MM.1S (cell line): ENCODE results near the gene IL37.
"Not testable (repeated sequence)": the region's sequence is repeated elsewhere in the genome, so short reads cannot be mapped to it uniquely, and the experiment has no call there.

Source experiments
- DNase-seq: peaks from one replicate; pipeline ENCODE4 v3.0.0-alpha.2; 2015
- H2AFZ ChIP-seq: fragments of 300-600 bp; sonication (generic); 2 replicates; pipeline ENCODE4 v1.6.0; 2016; ENCODE audit warnings: antibody characterized with exemption, low read length
- H3F3A ChIP-seq: fragments of 300-600 bp; sonication (generic); 2 replicates; pipeline ENCODE4 v1.6.1; 2016; ENCODE audit warnings: mild to moderate bottlenecking, antibody characterized with exemption, low read length, moderate library complexity, mixed read lengths; ENCODE audit not compliant: insufficient read depth
- H3K27ac ChIP-seq: fragments of 300-600 bp; sonication (generic); 2 replicates; pipeline ENCODE4 v1.5.1; 2016; ENCODE audit warnings: mild to moderate bottlenecking, low read length
- H3K27me3 ChIP-seq: fragments of 300-600 bp; sonication (generic); replicated peaks from 2 replicates; pipeline ENCODE4 v1.6.0; 2016; ENCODE audit warnings: low read length; ENCODE audit not compliant: insufficient read depth
- H3K36me3 ChIP-seq: fragments of 300-600 bp; sonication (generic); replicated peaks from 2 replicates; pipeline ENCODE4 v1.6.1; 2016; ENCODE audit warnings: mild to moderate bottlenecking, low read length, mixed read lengths; ENCODE audit not compliant: insufficient read depth
- H3K4me1 ChIP-seq: fragments of 300-600 bp; sonication (generic); 2 replicates; pipeline ENCODE4 v1.6.1; 2016; ENCODE audit warnings: low read length, mixed read lengths
- H3K4me2 ChIP-seq: fragments of 300-600 bp; sonication (generic); 2 replicates; pipeline ENCODE4 v1.6.0; 2016; ENCODE audit warnings: low read depth, low read length
- H3K4me3 ChIP-seq: fragments of 300-600 bp; sonication (generic); 2 replicates; pipeline ENCODE4 v1.5.1; 2016; ENCODE audit warnings: low read length, mixed read lengths
- H3K79me2 ChIP-seq: fragments of 300-600 bp; sonication (generic); 2 replicates; pipeline ENCODE4 v1.6.1; 2016; ENCODE audit warnings: mixed run types, low read length, mixed read lengths
- H3K9ac ChIP-seq: fragments of 300-600 bp; sonication (generic); 2 replicates; pipeline ENCODE4 v1.6.1; 2016; ENCODE audit warnings: low read length, mixed read lengths
- H3K9me2 ChIP-seq: fragments of 300-600 bp; sonication (generic); replicated peaks from 2 replicates; pipeline ENCODE4 v1.6.1; 2016; ENCODE audit warnings: mild to moderate bottlenecking, low read length, mixed read lengths; ENCODE audit not compliant: insufficient read depth
- H3K9me3 ChIP-seq: fragments of 300-600 bp; sonication (generic); replicated peaks from 2 replicates; pipeline ENCODE4 v1.6.1; 2016; ENCODE audit warnings: mild to moderate bottlenecking, low read length, mixed read lengths; ENCODE audit not compliant: insufficient read depth
- H4K20me1 ChIP-seq: fragments of 300-600 bp; sonication (generic); 2 replicates; pipeline ENCODE4 v1.6.1; 2016; ENCODE audit warnings: mild to moderate bottlenecking, low read length, moderate library complexity, mixed read lengths; ENCODE audit not compliant: insufficient read depth
- CTCF ChIP-seq: fragments of 300-600 bp; sonication (generic); IDR thresholded peaks from 2 replicates; pipeline ENCODE4 v1.5.1; 2016; ENCODE audit warnings: antibody characterized with exemption, low read length, mixed read lengths
- EZH2 ChIP-seq: fragments of 300-600 bp; sonication (generic); optimal IDR thresholded peaks from 2 replicates; pipeline ENCODE3; 2017; ENCODE audit warnings: low read depth, mild to moderate bottlenecking, antibody characterized with exemption, low read length, mixed read lengths
- EZH2phosphoT487 ChIP-seq: fragments of 300-600 bp; sonication (generic); IDR thresholded peaks from 2 replicates; pipeline ENCODE4 v1.6.1; 2018; ENCODE audit warnings: antibody characterized with exemption, low read length

IL37 gene

GRCh38 chr2:112933261-112933660, 22.3 kb downstream of the IL37 start:
- no peaks in the 10 kb centered on the region for H4K20me1 ChIP-seq
- H3K36me3 ChIP-seq = no peaks in the 10 kb centered on the region
- TF ChIP-seq CTCF (no peak), EZH2phosphoT487 (no peak), EZH2 (no peak)
- no peaks in the 10 kb centered on the region for H3K79me2 ChIP-seq
- H2AFZ ChIP-seq = no peak overlapping the region
- no peak for DNase-seq
- H3K4me2 ChIP-seq = no peak overlapping the region
- H3K9me2 ChIP-seq = no peaks in the 10 kb centered on the region
- no peaks in the 10 kb centered on the region for H3F3A ChIP-seq
- no peaks in the 10 kb centered on the region for H3K9me3 ChIP-seq
- H3K27me3 ChIP-seq = no peaks in the 10 kb centered on the region
- no peak overlapping the region for H3K4me3 ChIP-seq
- H3K9ac ChIP-seq = no peak overlapping the region
- H3K27ac ChIP-seq = no peak overlapping the region
- no peaks in the 10 kb centered on the region for H3K4me1 ChIP-seq

GRCh38 chr2:112934117-112934516, 23.2 kb downstream of the IL37 start:
- not testable (repeated sequence) for DNase-seq, H3K36me3 ChIP-seq, H3K4me1 ChIP-seq

GRCh38 chr2:112936927-112937232, 25.9 kb downstream of the IL37 start:
- H3K27ac ChIP-seq = no peak overlapping the region
- H3K4me1 ChIP-seq = 0 out of 2 replicates have a peak, but pooled peaks cover under 1% of the 10 kb centered on the region
- H3K4me2 ChIP-seq = no peak overlapping the region
- no peak overlapping the region for H3K4me3 ChIP-seq
- H3K9ac ChIP-seq = no peak overlapping the region
- no peaks in the 10 kb centered on the region for H3K27me3 ChIP-seq
- no peak for TF ChIP-seq EZH2
- no peak for TF ChIP-seq EZH2phosphoT487
- no peaks in the 10 kb centered on the region for H3K9me2 ChIP-seq
- H3F3A ChIP-seq = no peaks in the 10 kb centered on the region
- no peaks in the 10 kb centered on the region for H3K79me2 ChIP-seq
- no peaks in the 10 kb centered on the region for H3K36me3 ChIP-seq
- no peak for DNase-seq
- H2AFZ ChIP-seq = no peak overlapping the region
- no peaks in the 10 kb centered on the region for H4K20me1 ChIP-seq
- H3K9me3 ChIP-seq = no peaks in the 10 kb centered on the region

More at GRCh38 chr2:112934117-112934516, 23.2 kb downstream of the IL37 start:
- H2AFZ ChIP-seq, H3K4me3 ChIP-seq, H3K27ac ChIP-seq, H3K27me3 ChIP-seq, H3K9ac ChIP-seq, H3K9me3 ChIP-seq, H3K79me2 ChIP-seq, H4K20me1 ChIP-seq, H3K4me2 ChIP-seq, H3K9me2 ChIP-seq, H3F3A ChIP-seq: not testable (repeated sequence)

GRCh38 chr2:112938904-112939303, 27.9 kb downstream of the IL37 start:
- Histone ChIP-seq H3K36me3 (no peaks in the 10 kb centered on the region), H3K4me3 (no peak overlapping the region), H3K4me2 (no peak overlapping the region), H3K9me3 (no peaks in the 10 kb centered on the region), H2AFZ (no peak overlapping the region), H3K9ac (no peak overlapping the region), H4K20me1 (no peaks in the 10 kb centered on the region), H3F3A (no peaks in the 10 kb centered on the region), H3K79me2 (no peaks in the 10 kb centered on the region), H3K4me1 (0 out of 2 replicates have a peak, but pooled peaks cover 4% of the 10 kb centered on the region), H3K27me3 (no peaks in the 10 kb centered on the region), H3K27ac (no peak overlapping the region), H3K9me2 (no peaks in the 10 kb centered on the region)
- DNase-seq = no peak
- TF ChIP-seq EZH2 (no peak), CTCF (no peak), EZH2phosphoT487 (no peak)
